Neural progenitor cell (in vitro differentiated cells): ENCODE results near the gene LRCOL1. TPM values are rescaled to one million over a fixed set of nuclear protein-coding genes. Genes with fewer than 3 reads are reported as not detected.
A peak's percentile ranks its signal among the peaks of the same experiment; 100 is the strongest.

Source experiments
- DNase-seq: peaks from one replicate; pipeline ENCODE4 v3.0.0-alpha.2; 2016; ENCODE audit warnings: low spot score
- H2AFZ ChIP-seq: fragments of 200-600 bp; sonication (generic); replicated peaks from 2 replicates; pipeline ENCODE4 v1.6.1; 2016; ENCODE audit warnings: antibody characterized with exemption
- H3F3A ChIP-seq: fragments of 200-600 bp; sonication (generic); 2 replicates; pipeline ENCODE4 v1.6.1; 2016; ENCODE audit warnings: antibody characterized with exemption, low read depth
- H3K27ac ChIP-seq: fragments of 200-600 bp; sonication (generic); 2 replicates; pipeline ENCODE4 v1.5.1; 2016; ENCODE audit warnings: mild to moderate bottlenecking
- H3K27me3 ChIP-seq: fragments of 200-600 bp; sonication (generic); 2 replicates; pipeline ENCODE4 v1.6.1; 2016; ENCODE audit warnings: mild to moderate bottlenecking, moderate library complexity
- H3K36me3 ChIP-seq: fragments of 200-600 bp; sonication (generic); 2 replicates; pipeline ENCODE4 v1.5.1; 2016
- H3K4me1 ChIP-seq: fragments of 200-600 bp; sonication (generic); 2 replicates; pipeline ENCODE4 v1.6.1; 2016; ENCODE audit warnings: mixed run types
- H3K4me2 ChIP-seq: fragments of 200-600 bp; sonication (generic); 2 replicates; pipeline ENCODE4 v1.6.1; 2016
- H3K4me3 ChIP-seq: fragments of 200-600 bp; sonication (generic); 2 replicates; pipeline ENCODE4 v1.5.1; 2016
- H3K79me2 ChIP-seq: fragments of 200-600 bp; sonication (generic); 2 replicates; pipeline ENCODE4 v1.6.1; 2016; ENCODE audit warnings: low read depth
- H3K9ac ChIP-seq: fragments of 200-600 bp; sonication (generic); 2 replicates; pipeline ENCODE4 v1.6.1; 2016
- H3K9me3 ChIP-seq: fragments of 200-600 bp; sonication (generic); 2 replicates; pipeline ENCODE4 v1.5.1; 2016; ENCODE audit warnings: low read depth
- H4K20me1 ChIP-seq: fragments of 200-600 bp; sonication (generic); 2 replicates; pipeline ENCODE4 v1.6.1; 2016; ENCODE audit warnings: low read depth
- H3K27ac Mint-ChIP-seq: 3 replicates; pipeline ENCODE4 v1.8.0; 2021; ENCODE audit warnings: mixed read lengths
- H3K27me3 Mint-ChIP-seq: 2 replicates; pipeline ENCODE4 v1.8.0; 2022; ENCODE audit warnings: low read depth, mild to moderate bottlenecking, inconsistent platforms, moderate library complexity, mixed read lengths; ENCODE audit not compliant: insufficient read depth
- H3K36me3 Mint-ChIP-seq: 3 replicates; pipeline ENCODE4 v1.8.0; 2021; ENCODE audit warnings: mixed read lengths
- H3K4me1 Mint-ChIP-seq: 3 replicates; pipeline ENCODE4 v1.8.0; 2021; ENCODE audit warnings: mixed read lengths
- H3K4me3 Mint-ChIP-seq: 3 replicates; pipeline ENCODE4 v1.8.0; 2021; ENCODE audit warnings: mild to moderate bottlenecking, moderate library complexity, mixed read lengths
- H3K9me3 Mint-ChIP-seq: 3 replicates; pipeline ENCODE4 v1.8.0; 2020; ENCODE audit warnings: mixed read lengths
- EZH2 ChIP-seq: fragments of 200-600 bp; sonication (generic); IDR thresholded peaks from 2 replicates; pipeline ENCODE4 v1.6.1; 2017; ENCODE audit warnings: antibody characterized with exemption, mild to moderate bottlenecking, moderate library complexity
- EZH2phosphoT487 ChIP-seq: fragments of 200-600 bp; sonication (generic); IDR thresholded peaks from 2 replicates; pipeline ENCODE4 v1.6.1; 2017; ENCODE audit warnings: antibody characterized with exemption
- total RNA-seq: library from RNA; depleted of rRNA; stranded (reverse); fragments of >200 nt; gene quantifications from 2 replicates; pipeline ENCODE4 v1.2.3, GENCODE V29; 2015; ENCODE audit warnings: low replicate concordance
- TF ChIP-seq, protein P1 (sequence below): fragments of 200-600 bp; sonication (generic); IDR thresholded peaks from 2 replicates; pipeline ENCODE4 v1.5.1; 2017; ENCODE audit warnings: antibody characterized with exemption, mild to moderate bottlenecking

Gene LRCOL1
- total RNA-seq, 1 donor from 2014 or later = not detected

DNA sequence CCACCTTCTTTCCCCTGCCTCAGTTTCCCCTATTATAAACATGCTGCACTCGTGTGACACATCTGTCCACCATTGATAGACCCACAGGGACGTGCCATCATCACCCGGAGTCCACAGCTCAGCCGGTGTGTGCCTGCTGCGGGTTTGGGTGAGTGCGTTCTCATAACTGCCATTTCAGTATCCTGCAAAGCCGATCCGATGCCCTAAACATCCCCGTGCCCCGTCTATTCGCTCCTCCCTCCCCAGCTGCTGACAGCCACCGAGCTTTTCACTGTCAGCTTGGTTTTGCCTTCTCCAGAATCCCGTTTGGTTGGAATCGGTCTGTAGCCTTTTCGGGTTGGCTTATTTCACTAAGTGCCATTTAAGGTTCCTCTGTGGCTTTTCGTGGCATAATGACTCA lies 3.9 kb downstream of the LRCOL1 start:
- Histone ChIP-seq H3K4me1 (peaks cover 12% of the 10 kb centered on the region), H3K27me3 (peaks cover 100% of the 10 kb centered on the region), H3F3A (peaks cover 4% of the 10 kb centered on the region), H4K20me1 (no peaks in the 10 kb centered on the region), H3K4me2 (no peak overlapping the region), H3K27ac (no peak overlapping the region), H3K4me3 (no peak overlapping the region), H3K36me3 (no peaks in the 10 kb centered on the region), H2AFZ (no peak overlapping the region), H3K9me3 (no peaks in the 10 kb centered on the region), H3K9ac (no peak overlapping the region), H3K79me2 (no peaks in the 10 kb centered on the region)
- Mint-ChIP-seq H3K27ac (peak overlapping the region; percentile 81), H3K4me1 (peaks cover 61% of the 10 kb centered on the region), H3K36me3 (no peaks in the 10 kb centered on the region), H3K27me3 (peaks cover 28% of the 10 kb centered on the region), H3K9me3 (peaks cover 4% of the 10 kb centered on the region), H3K4me3 (peak overlapping the region; percentile 27)
- TF ChIP-seq EZH2phosphoT487 = no peak
- TF ChIP-seq, protein P1, sequence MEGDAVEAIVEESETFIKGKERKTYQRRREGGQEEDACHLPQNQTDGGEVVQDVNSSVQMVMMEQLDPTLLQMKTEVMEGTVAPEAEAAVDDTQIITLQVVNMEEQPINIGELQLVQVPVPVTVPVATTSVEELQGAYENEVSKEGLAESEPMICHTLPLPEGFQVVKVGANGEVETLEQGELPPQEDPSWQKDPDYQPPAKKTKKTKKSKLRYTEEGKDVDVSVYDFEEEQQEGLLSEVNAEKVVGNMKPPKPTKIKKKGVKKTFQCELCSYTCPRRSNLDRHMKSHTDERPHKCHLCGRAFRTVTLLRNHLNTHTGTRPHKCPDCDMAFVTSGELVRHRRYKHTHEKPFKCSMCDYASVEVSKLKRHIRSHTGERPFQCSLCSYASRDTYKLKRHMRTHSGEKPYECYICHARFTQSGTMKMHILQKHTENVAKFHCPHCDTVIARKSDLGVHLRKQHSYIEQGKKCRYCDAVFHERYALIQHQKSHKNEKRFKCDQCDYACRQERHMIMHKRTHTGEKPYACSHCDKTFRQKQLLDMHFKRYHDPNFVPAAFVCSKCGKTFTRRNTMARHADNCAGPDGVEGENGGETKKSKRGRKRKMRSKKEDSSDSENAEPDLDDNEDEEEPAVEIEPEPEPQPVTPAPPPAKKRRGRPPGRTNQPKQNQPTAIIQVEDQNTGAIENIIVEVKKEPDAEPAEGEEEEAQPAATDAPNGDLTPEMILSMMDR = no peak
- TF ChIP-seq EZH2 = no peak
- no peak for DNase-seq

DNA sequence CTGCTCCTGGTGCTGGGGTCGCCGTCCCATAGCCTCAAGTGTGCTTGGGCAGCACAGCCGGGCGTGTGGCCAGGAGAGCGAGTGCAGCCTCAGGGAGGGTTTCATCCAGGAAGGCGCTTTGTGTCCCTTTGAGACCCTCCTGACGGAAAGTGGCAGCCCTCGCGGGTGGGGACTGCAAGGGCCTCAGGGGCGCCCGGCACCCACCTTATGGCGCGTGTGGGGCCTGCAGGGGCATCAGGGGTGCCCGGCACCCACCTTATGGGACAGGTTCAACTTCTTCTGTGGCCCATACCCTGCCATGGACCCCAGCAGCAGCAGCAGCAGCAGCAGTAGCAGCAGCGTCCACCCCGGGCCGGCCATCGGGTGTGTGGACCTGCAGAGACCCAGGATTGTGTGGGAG lies 4.5 kb downstream of the LRCOL1 start:
- Histone ChIP-seq H3K4me2 (no peak overlapping the region), H3K79me2 (no peaks in the 10 kb centered on the region), H4K20me1 (no peaks in the 10 kb centered on the region), H3K27ac (no peak overlapping the region), H3K4me3 (no peak overlapping the region), H3K4me1 (peaks cover 12% of the 10 kb centered on the region), H2AFZ (no peak overlapping the region), H3K36me3 (no peaks in the 10 kb centered on the region), H3K9me3 (no peaks in the 10 kb centered on the region), H3F3A (peaks cover 4% of the 10 kb centered on the region), H3K9ac (no peak overlapping the region), H3K27me3 (peaks cover 100% of the 10 kb centered on the region)
- Mint-ChIP-seq H3K27me3 (peaks cover 25% of the 10 kb centered on the region), H3K4me1 (peaks cover 63% of the 10 kb centered on the region), H3K9me3 (peaks cover 2% of the 10 kb centered on the region), H3K27ac (no peak overlapping the region), H3K4me3 (no peak overlapping the region), H3K36me3 (no peaks in the 10 kb centered on the region)
- no peak for DNase-seq
- TF ChIP-seq EZH2 (no peak), EZH2phosphoT487 (no peak)
- TF ChIP-seq, protein P1 = no peak

DNA sequence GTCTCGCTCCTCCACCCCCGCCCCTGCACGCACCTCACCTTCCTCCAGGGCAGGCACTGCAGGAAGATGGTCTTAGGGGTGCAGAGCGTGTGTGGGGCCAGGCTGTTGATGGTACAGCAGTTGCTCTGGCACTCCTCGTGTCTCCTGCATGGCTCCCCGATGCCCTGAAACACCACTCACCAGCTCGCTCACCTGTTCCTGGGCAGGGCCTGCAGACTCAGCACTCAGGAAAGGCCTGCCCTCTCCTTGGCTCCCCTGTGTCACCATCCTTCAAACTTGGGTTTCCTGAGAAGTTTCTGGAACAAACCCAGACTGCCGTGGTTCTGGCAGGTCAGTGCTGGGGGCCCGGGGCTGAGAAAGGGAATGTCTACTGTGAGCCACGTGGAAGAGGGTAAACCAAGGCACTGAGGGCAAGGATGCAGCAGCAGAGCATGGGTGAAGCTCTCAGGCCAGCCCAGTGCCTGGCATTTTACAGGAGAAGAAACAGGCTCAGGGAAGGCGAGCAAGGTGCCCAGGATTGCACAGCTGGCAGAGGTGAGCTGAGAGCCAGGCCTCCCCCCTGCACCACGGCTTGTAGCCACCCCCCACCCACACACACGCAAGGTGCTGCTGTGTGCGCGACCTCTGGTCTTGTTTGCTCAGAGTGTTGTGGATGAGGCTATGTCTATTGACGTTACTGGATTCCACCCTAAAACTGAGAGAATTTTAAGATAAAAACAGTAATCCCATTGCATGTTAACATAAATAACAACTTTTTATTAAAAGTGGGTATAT lies 5.5 kb downstream of the LRCOL1 start:
- no peak overlapping the region for H3K27ac Mint-ChIP-seq
- TF ChIP-seq, protein P1 = no peak
- TF ChIP-seq EZH2phosphoT487 (no peak), EZH2 (no peak)
- no peak overlapping the region for H2AFZ ChIP-seq
- H3K4me1 ChIP-seq = peaks cover 12% of the 10 kb centered on the region
- no peak overlapping the region for H3K9ac ChIP-seq
- no peak overlapping the region for H3K27ac ChIP-seq
- H3K36me3 ChIP-seq = no peaks in the 10 kb centered on the region
- peaks cover 2% of the 10 kb centered on the region for H3K9me3 Mint-ChIP-seq
- no peaks in the 10 kb centered on the region for H3K79me2 ChIP-seq
- H3K4me3 ChIP-seq = no peak overlapping the region
- no peak overlapping the region for H3K4me2 ChIP-seq
- H3K27me3 Mint-ChIP-seq = peaks cover 17% of the 10 kb centered on the region
- no peak for DNase-seq
- no peaks in the 10 kb centered on the region for H3K36me3 Mint-ChIP-seq
- H3K4me3 Mint-ChIP-seq = peak overlapping the region; percentile 33
- H3K9me3 ChIP-seq = no peaks in the 10 kb centered on the region
- H3K4me1 Mint-ChIP-seq = peaks cover 62% of the 10 kb centered on the region
- H3K27me3 ChIP-seq = peaks cover 100% of the 10 kb centered on the region
- peaks cover 4% of the 10 kb centered on the region for H3F3A ChIP-seq
- H4K20me1 ChIP-seq = no peaks in the 10 kb centered on the region
